Rectal smooth muscle tissue (tissue), 1 donor: ENCODE data around the gene DAPK3.

Experiments
- H3K27ac ChIP-seq: one replicate; pipeline ENCODE4 v1.7.0; 2013; ENCODE audit warnings: low read depth, low read length, inconsistent platforms
- H3K27me3 ChIP-seq: one replicate; pipeline ENCODE4 v1.7.0; 2013; ENCODE audit warnings: low read length; ENCODE audit not compliant: control insufficient read depth, insufficient read depth
- H3K36me3 ChIP-seq: one replicate; pipeline ENCODE4 v1.7.0; 2013; ENCODE audit warnings: low read length; ENCODE audit not compliant: control insufficient read depth, insufficient read depth
- H3K4me1 ChIP-seq: one replicate; pipeline ENCODE4 v1.7.0; 2013; ENCODE audit warnings: low read length; ENCODE audit not compliant: control insufficient read depth, insufficient read depth
- H3K4me3 ChIP-seq: one replicate; pipeline ENCODE4 v1.7.0; 2013; ENCODE audit warnings: low read length
- H3K9ac ChIP-seq: one replicate; pipeline ENCODE4 v1.7.0; 2013; ENCODE audit warnings: low read length

Gene DAPK3

DNA sequence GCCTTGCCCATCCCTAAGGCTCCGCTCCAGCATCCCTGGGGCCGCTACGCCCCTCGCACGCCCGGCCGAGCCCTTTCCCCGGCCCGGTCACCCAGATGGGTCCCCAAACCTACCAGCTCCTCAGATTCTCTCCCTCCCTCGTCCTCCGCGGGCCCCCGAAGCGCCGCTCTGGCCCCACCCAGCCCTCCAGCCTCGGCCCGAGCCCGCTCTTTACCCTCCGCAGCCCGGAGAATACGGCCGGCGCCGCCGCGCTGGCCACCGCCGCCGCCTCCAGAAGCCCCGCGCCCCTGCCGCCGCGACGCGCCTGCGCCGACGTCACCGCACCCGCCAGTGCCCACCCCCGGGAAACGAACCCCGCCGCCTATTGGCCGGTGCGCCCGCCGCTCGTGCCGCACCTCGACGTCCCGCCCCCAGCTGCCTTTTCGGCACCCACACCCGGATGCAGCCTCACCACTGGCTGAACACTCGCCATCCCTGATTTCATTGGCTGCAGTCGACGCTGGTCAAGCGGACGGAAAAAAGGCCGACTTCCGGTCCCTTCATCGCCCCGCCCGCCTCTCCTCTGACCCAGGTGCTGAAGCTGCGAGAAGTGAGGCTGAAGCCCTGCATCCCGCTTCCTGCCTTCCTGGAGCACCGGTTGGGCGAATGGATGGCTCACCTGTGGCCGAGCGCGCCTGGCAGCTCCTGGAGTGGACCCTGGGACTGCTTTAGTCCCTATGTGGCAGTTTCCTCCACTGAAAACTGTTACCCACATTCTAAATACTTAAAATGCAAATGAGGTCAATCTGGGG, at the start of gene DAPK3:
TSS of gene DAPK3 (minus strand) at position 292 of the 791 bp plus-strand sequence. CDS start 1,364 bp downstream, outside the sequence.
- Histone ChIP-seq H3K36me3 (peaks cover 5% of the 10 kb centered on the region), H3K4me1 (peaks cover 32% of the 10 kb centered on the region), H3K27ac (peak within 1 kb of the TSS; percentile 99), H3K9ac (peak within 1 kb of the TSS; percentile 94), H3K4me3 (peak within 1 kb of the TSS; percentile 94), H3K27me3 (no peaks in the 10 kb centered on the region)

- peaks cover 6% of the 10 kb centered on the region for H3K36me3 ChIP-seq
- peak overlapping the region; percentile 77 for H3K27ac ChIP-seq
- no peak overlapping the region for H3K9ac ChIP-seq
- no peak overlapping the region for H3K4me3 ChIP-seq
- peaks cover 25% of the 10 kb centered on the region for H3K4me1 ChIP-seq
- H3K27me3 ChIP-seq: no peaks in the 10 kb centered on the region
Observed at GRCh38 chr19:4019578-4019977, 48.7 kb upstream of the DAPK3 start.

DNA sequence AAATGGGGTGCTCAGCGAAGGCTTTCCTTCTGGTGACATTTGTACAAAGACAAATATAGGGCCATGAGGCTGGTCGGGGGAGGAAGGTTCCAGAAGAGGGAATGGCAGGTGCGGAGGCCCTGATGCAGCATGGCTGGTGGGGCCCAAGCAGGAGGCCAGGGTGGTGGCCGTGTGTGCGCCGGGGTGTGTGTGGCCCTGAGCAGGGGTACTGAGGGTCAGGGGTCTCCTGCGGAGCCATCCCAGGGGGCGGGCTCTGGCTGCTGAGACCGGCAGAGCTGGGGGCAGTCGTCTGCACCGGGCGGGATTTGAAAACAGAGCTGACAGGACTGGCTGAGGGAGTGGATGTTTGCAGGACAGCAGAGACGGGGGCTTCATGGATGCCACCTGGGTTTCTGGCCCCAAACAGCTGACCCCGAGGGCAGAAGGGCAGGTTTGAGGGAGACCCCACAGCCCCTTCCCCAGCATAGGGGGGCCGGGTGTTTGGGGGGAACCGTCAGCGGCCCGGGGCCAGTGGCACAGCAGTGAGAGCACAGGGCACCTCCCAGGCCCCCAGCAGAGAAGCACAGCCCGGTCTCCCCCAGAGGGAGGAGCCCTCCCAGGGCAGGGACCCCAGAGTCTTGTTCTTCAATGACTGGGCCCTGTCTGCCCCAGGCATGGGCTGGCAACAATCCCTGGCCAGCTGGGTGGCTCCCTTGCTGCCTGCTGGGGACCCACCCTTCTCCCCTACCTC, 48.0 kb upstream of the DAPK3 start:
- Histone ChIP-seq H3K9ac (no peak overlapping the region), H3K4me1 (peaks cover 31% of the 10 kb centered on the region), H3K27ac (peak overlapping the region; percentile 77), H3K4me3 (no peak overlapping the region), H3K27me3 (no peaks in the 10 kb centered on the region), H3K36me3 (peaks cover under 1% of the 10 kb centered on the region)

GRCh38 chr19:4018140-4018613, 47.3 kb upstream of the DAPK3 start:
- peaks cover 8% of the 10 kb centered on the region for H3K36me3 ChIP-seq
- H3K4me3 ChIP-seq: no peak overlapping the region
- peak overlapping the region; percentile 8 for H3K27ac ChIP-seq
- no peak overlapping the region for H3K9ac ChIP-seq
- H3K4me1 ChIP-seq: peaks cover 34% of the 10 kb centered on the region
- H3K27me3 ChIP-seq: no peaks in the 10 kb centered on the region

DNA sequence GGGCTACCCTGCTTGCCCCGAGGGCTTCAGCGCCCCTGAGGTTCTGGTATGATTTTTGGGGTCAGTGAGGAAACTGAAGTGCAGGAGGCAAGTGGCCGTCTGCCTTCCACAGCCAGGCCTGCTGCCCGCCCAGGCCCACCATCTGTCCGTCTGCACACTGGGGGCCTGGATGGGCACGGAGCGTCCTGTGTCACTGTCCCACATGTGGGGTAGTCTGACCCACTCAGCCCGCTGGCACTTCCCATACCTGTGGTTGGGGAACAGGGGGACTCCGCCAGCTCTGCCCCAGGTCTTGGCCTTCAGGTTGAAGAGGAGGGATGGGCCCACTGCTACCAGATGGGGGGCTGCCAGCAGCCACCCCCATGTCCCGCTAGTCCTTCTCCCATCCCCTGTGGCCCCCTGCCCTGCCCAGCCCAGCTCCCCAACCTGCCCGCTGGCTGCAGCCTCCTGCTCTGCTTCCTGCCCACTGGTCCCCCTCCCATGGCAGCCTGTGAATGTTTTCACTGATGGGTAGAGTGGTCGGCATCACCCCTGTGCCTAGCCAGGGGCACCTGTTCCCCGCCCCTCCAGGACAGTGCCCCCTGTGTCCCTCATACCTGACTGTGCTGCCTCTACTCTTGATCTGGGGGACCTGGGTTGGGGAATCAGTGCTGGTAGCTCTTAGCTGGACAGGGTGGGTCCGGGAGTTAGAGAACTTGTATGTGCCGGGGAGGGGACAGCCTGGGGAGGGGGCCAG, 46.2 kb upstream of the DAPK3 start:
- Histone ChIP-seq H3K36me3 (peaks cover 12% of the 10 kb centered on the region), H3K27ac (peak overlapping the region; percentile 85)

DNA sequence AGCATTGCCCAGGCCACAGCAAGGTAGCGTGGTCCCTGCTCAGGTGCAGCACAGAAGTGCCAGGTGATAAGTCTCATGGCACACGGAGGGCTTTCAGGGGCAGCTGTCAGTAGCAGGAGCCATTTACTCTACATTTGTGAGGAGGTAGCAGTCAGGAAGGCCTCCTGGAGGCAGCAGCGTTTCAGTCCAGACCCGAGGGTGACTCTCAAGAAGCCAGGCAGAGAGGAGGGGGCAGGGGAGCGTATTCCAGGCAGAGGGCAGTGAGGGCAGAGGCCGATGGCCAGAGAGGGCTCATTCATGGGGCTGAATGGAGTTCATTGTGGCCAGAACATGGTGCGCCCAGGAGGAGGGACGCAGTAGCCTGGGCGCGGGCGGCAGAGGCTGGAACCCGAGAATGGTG, 45.6 kb upstream of the DAPK3 start:
- H3K9ac ChIP-seq: no peak overlapping the region
- peak overlapping the region; percentile 85 for H3K27ac ChIP-seq
- no peak overlapping the region for H3K4me3 ChIP-seq
- H3K4me1 ChIP-seq: peaks cover 40% of the 10 kb centered on the region
- peaks cover 12% of the 10 kb centered on the region for H3K36me3 ChIP-seq
- no peaks in the 10 kb centered on the region for H3K27me3 ChIP-seq

More for the DNA sequence above, 46.2 kb upstream of the DAPK3 start:
- Histone ChIP-seq H3K27me3 (no peaks in the 10 kb centered on the region), H3K4me3 (no peak overlapping the region), H3K4me1 (peaks cover 38% of the 10 kb centered on the region), H3K9ac (no peak overlapping the region)

DNA sequence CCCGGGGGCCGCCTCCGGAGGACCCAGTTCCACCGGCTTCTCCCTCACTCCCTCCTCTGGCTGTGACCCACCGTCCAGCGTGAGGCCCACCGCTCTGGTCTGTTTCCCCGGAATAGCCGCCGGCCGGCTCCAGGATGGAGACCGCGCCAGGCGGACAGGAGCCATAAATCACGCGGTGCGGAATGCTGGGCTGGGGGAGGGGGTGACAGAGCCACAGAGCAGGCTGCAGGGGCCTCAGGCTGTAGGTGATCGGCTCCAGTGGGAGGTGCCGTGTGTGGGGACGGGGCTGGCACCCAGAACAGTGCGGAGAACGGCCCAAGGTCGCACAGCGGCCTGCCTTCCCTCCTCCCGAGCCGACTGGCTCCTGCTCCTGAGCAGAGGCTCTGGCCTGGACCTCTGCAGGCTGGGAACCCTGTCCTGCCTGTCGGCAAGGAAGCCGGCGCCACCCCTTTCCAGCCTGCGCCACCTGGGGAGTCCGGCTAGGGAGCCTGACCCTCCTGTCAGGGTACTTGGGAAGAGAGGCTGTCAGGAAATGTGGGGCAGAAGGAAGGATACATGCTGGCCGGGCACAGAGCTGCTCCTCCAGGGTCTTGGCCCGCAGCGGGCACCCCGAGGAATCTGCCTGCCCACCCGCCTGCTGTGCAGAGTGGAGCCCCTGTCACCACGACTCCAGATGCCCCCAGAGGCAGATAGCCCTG, 45.0 kb upstream of the DAPK3 start:
- peaks cover 46% of the 10 kb centered on the region for H3K4me1 ChIP-seq

GRCh38 chr19:4014541-4015491, 43.9 kb upstream of the DAPK3 start:
- Histone ChIP-seq H3K27me3 (no peaks in the 10 kb centered on the region), H3K27ac (peak overlapping the region; percentile 85), H3K9ac (no peak overlapping the region), H3K4me1 (peaks cover 56% of the 10 kb centered on the region), H3K36me3 (peaks cover 12% of the 10 kb centered on the region), H3K4me3 (peak overlapping the region; percentile 6)

More for the DNA sequence above, 45.0 kb upstream of the DAPK3 start:
- H3K36me3 ChIP-seq: peaks cover 12% of the 10 kb centered on the region
- peak overlapping the region; percentile 85 for H3K27ac ChIP-seq
- H3K27me3 ChIP-seq: no peaks in the 10 kb centered on the region
- H3K4me3 ChIP-seq: peak overlapping the region; percentile 6
- H3K9ac ChIP-seq: peak overlapping the region; percentile 13

DNA sequence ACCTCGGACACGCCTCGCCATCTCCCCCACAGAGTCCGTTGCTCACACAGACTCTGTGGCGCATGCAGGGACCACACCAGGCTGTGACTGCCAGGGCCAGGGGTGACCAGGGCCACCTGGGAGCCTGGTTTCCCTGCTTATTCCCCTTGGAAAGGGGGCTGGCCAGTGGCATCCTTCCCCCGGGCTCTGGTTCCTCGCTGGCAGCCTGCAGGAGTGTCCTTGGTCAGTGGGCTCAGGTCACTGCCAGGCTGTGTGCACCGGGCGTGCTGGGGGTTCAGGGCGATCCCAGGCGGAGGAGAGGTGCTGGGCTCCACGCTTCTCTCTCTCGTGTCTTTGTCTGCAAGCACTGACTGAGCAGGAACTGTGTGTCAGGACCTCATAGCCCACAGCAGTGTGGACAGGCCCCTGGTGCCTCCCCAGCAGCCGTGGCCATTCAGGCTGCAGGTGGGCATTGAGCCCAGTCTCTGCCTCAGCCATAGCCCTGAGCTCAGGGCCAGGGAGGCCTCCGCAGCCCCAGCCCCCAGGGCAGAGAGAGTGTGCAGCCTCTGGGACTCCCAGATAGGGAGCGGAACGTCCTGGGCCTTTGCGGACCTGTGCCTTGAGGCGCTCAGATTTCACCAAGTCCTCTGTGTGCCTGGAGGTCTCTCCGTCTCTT, 43.1 kb upstream of the DAPK3 start:
- Histone ChIP-seq H3K27ac (peak overlapping the region; percentile 85), H3K9ac (no peak overlapping the region), H3K36me3 (peaks cover 13% of the 10 kb centered on the region), H3K4me3 (no peak overlapping the region), H3K27me3 (no peaks in the 10 kb centered on the region), H3K4me1 (peaks cover 58% of the 10 kb centered on the region)

- peaks cover 64% of the 10 kb centered on the region for H3K4me1 ChIP-seq
- peaks cover 14% of the 10 kb centered on the region for H3K36me3 ChIP-seq
- no peak overlapping the region for H3K4me3 ChIP-seq
- H3K9ac ChIP-seq: no peak overlapping the region
- no peaks in the 10 kb centered on the region for H3K27me3 ChIP-seq
- peak overlapping the region; percentile 85 for H3K27ac ChIP-seq
Observed at GRCh38 chr19:4012975-4013634, 42.2 kb upstream of the DAPK3 start.
